SK-N-SH treated with all-trans-retinoic acid at 6 μM for 48 hours (cell line): Measurements from ENCODE around the gene ETF1.
A peak's percentile ranks its signal among the peaks of the same experiment; 100 is the strongest.

Experiments used
- ATAC-seq: fragments of 200-7000 bp; cut with Tn5 transposase; 3 replicates; pipeline ENCODE4 v1.9.1; 2020; ENCODE audit warnings: mild to moderate bottlenecking, moderate library complexity
- ARNTL ChIP-seq: fragments of 450-650 bp; formaldehyde crosslinking; IDR thresholded peaks from 2 replicates; pipeline ENCODE4 v1.5.0; 2020; ENCODE audit warnings: low read depth, mild to moderate bottlenecking, moderate library complexity, borderline replicate concordance
- BACH2 ChIP-seq: fragments of 250-450 bp; sonication (Bioruptor Pico); IDR thresholded peaks from 2 replicates; pipeline ENCODE4 v1.9.0; 2021; ENCODE audit warnings: mild to moderate bottlenecking, borderline replicate concordance
- CSDC2 ChIP-seq: fragments of 250-450 bp; sonication (Bioruptor Pico); IDR thresholded peaks from 2 replicates; pipeline ENCODE4 v1.5.0; 2020; ENCODE audit warnings: mild to moderate bottlenecking, moderate library complexity
- ESRRG ChIP-seq: fragments of 250-450 bp; sonication (Bioruptor Pico); IDR thresholded peaks from 2 replicates; pipeline ENCODE4 v1.6.1; 2021; ENCODE audit warnings: mild to moderate bottlenecking
- GLIS3 ChIP-seq: fragments of 250-450 bp; sonication (Bioruptor Pico); IDR thresholded peaks from 2 replicates; pipeline ENCODE4 v1.5.0; 2020; ENCODE audit warnings: mild to moderate bottlenecking, moderate library complexity
- ISL1 ChIP-seq: fragments of 250-450 bp; sonication (Bioruptor Pico); IDR thresholded peaks from 2 replicates; pipeline ENCODE4 v2.1.2; 2022; ENCODE audit warnings: mild to moderate bottlenecking, moderate library complexity
- OSR1 ChIP-seq: fragments of 250-450 bp; sonication (Bioruptor Pico); IDR thresholded peaks from 2 replicates; pipeline ENCODE4 v1.8.0; 2022; ENCODE audit warnings: moderate library complexity, mild to moderate bottlenecking, inconsistent platforms
- PATZ1 ChIP-seq: fragments of 250-450 bp; sonication (Bioruptor Pico); IDR thresholded peaks from 2 replicates; pipeline ENCODE4 v1.8.0; 2020; ENCODE audit warnings: mild to moderate bottlenecking, moderate library complexity, borderline replicate concordance
- RARB ChIP-seq: fragments of 250-450 bp; sonication (Bioruptor Pico); IDR thresholded peaks from 2 replicates; pipeline ENCODE4 v1.8.0; 2021; ENCODE audit warnings: mild to moderate bottlenecking, moderate library complexity
- SNAI2 ChIP-seq: fragments of 250-450 bp; sonication (Bioruptor Pico); IDR thresholded peaks from 2 replicates; pipeline ENCODE4 v1.5.0; 2020; ENCODE audit warnings: mild to moderate bottlenecking, moderate library complexity
- TOX ChIP-seq: fragments of 250-450 bp; sonication (Bioruptor Pico); IDR thresholded peaks from 2 replicates; pipeline ENCODE4 v1.8.0; 2021; ENCODE audit warnings: mild to moderate bottlenecking, moderate library complexity, borderline replicate concordance
- TSHZ2 ChIP-seq: fragments of 250-450 bp; sonication (Bioruptor Pico); IDR thresholded peaks from 2 replicates; pipeline ENCODE4 v1.5.0; 2020; ENCODE audit warnings: mild to moderate bottlenecking, moderate library complexity
- ZFP3 ChIP-seq: fragments of 250-450 bp; sonication (Bioruptor Pico); IDR thresholded peaks from 2 replicates; pipeline ENCODE4 v1.5.0; 2020; ENCODE audit warnings: mild to moderate bottlenecking, moderate library complexity
- ZFP30 ChIP-seq: fragments of 450-650 bp; formaldehyde crosslinking; IDR thresholded peaks from 2 replicates; pipeline ENCODE4 v1.5.0; 2022; ENCODE audit warnings: mild to moderate bottlenecking, moderate library complexity
- ZNF565 ChIP-seq: fragments of 450-650 bp; formaldehyde crosslinking; conservative IDR thresholded peaks from 2 replicates; pipeline ENCODE4 v1.5.0; 2020; ENCODE audit warnings: low read depth, mild to moderate bottlenecking, moderate library complexity
- ZNF8 ChIP-seq: fragments of 450-650 bp; formaldehyde crosslinking; IDR thresholded peaks from 2 replicates; pipeline ENCODE4 v1.5.0; 2020; ENCODE audit warnings: mild to moderate bottlenecking, moderate library complexity
- TF ChIP-seq, protein P1 (sequence below): fragments of 250-450 bp; sonication (Bioruptor Pico); IDR thresholded peaks from 2 replicates; pipeline ENCODE4 v1.5.1; 2020; ENCODE audit warnings: low read depth, mild to moderate bottlenecking, moderate library complexity
- TF ChIP-seq, protein P2 (sequence below): fragments of 250-450 bp; sonication (Bioruptor Pico); IDR thresholded peaks from 2 replicates; pipeline ENCODE4 v1.5.1; 2021; ENCODE audit warnings: mild to moderate bottlenecking, moderate library complexity

Gene ETF1

GRCh38 chr5:138577452-138577851 is 34.4 kb upstream of the ETF1 start (continued):
- TF ChIP-seq TSHZ2 (CRISPR knock-in tag) (no peak), ESRRG (CRISPR knock-in tag) (no peak)

GRCh38 chr5:138575194-138576015 is 32.4 kb upstream of the ETF1 start, which contains the start of gene HSPA9:
Gene HSPA9, minus strand, starts transcription at chr5:138575401. Its CDS starts 83 bp downstream, at chr5:138575318.
- TF ChIP-seq TOX (CRISPR knock-in tag) (no peak), ESRRG (CRISPR knock-in tag) (peak; percentile 75; the same call in 1 of the 2 replicates), CSDC2 (peak; percentile 79; the same call in 1 of the 2 replicates), SNAI2 (0 out of 2 replicates have a peak, but pooled peaks have one; percentile 29)
- TF ChIP-seq, all 23 proteins: peak for 3
- ATAC-seq: peak; percentile 91

- ATAC-seq: peak; percentile 34
- TF ChIP-seq ZNF8 (no peak), PATZ1 (CRISPR knock-in tag) (no peak), RARB (no peak), ESRRG (CRISPR knock-in tag) (no peak), GLIS3 (no peak), SNAI2 (no peak), ZFP3 (CRISPR knock-in tag) (no peak), CSDC2 (no peak), OSR1 (CRISPR knock-in tag) (no peak), BACH2 (CRISPR knock-in tag) (no peak), TOX (CRISPR knock-in tag) (no peak), ZFP30 (no peak)
- TF ChIP-seq, protein P1, sequence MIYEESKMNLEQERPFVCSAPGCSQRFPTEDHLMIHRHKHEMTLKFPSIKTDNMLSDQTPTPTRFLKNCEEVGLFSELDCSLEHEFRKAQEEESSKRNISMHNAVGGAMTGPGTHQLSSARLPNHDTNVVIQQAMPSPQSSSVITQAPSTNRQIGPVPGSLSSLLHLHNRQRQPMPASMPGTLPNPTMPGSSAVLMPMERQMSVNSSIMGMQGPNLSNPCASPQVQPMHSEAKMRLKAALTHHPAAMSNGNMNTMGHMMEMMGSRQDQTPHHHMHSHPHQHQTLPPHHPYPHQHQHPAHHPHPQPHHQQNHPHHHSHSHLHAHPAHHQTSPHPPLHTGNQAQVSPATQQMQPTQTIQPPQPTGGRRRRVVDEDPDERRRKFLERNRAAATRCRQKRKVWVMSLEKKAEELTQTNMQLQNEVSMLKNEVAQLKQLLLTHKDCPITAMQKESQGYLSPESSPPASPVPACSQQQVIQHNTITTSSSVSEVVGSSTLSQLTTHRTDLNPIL (CRISPR knock-in tag): no peak
Measured at GRCh38 chr5:138574744-138575193, 31.7 kb upstream of the ETF1 start.

- TF ChIP-seq TOX (CRISPR knock-in tag): no peak
- TF ChIP-seq ZNF565 (CRISPR knock-in tag): no peak
- no peak for TF ChIP-seq OSR1 (CRISPR knock-in tag)
- TF ChIP-seq GLIS3: no peak
- no peak for ATAC-seq
Measured at GRCh38 chr5:138573949-138574670, 31.1 kb upstream of the ETF1 start.

- TF ChIP-seq GLIS3: no peak
- TF ChIP-seq ZNF565 (CRISPR knock-in tag): no peak
- no peak for TF ChIP-seq BACH2 (CRISPR knock-in tag)
- TF ChIP-seq ISL1 (CRISPR knock-in tag): no peak
- TF ChIP-seq TSHZ2 (CRISPR knock-in tag): no peak
- TF ChIP-seq ZFP3 (CRISPR knock-in tag): no peak
- TF ChIP-seq, protein P1 (CRISPR knock-in tag): no peak
- no peak for TF ChIP-seq TOX (CRISPR knock-in tag)
- no peak for TF ChIP-seq ESRRG (CRISPR knock-in tag)
- no peak for TF ChIP-seq ZNF8
- no peak for TF ChIP-seq ARNTL
- TF ChIP-seq, protein P2, sequence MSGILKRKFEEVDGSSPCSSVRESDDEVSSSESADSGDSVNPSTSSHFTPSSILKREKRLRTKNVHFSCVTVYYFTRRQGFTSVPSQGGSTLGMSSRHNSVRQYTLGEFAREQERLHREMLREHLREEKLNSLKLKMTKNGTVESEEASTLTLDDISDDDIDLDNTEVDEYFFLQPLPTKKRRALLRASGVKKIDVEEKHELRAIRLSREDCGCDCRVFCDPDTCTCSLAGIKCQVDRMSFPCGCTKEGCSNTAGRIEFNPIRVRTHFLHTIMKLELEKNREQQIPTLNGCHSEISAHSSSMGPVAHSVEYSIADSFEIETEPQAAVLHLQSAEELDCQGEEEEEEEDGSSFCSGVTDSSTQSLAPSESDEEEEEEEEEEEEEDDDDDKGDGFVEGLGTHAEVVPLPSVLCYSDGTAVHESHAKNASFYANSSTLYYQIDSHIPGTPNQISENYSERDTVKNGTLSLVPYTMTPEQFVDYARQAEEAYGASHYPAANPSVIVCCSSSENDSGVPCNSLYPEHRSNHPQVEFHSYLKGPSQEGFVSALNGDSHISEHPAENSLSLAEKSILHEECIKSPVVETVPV: no peak
- no peak for ATAC-seq
Measured at GRCh38 chr5:138573223-138573622, 30.2 kb upstream of the ETF1 start.
